Spinal cord (tissue), 10 donors: Measurements from ENCODE around the gene SETD7. TPM values are rescaled to one million over a fixed set of nuclear protein-coding genes. Genes with fewer than 3 reads are reported as not detected.

Source experiments
- DNase-seq, 6 donors: peaks; one replicate each; pipeline versions ENCODE4 v3.0.0 to v3.0.0-alpha.2; 2013 to 2015; ENCODE audit warnings: low spot score in 6 of 6, low read depth in 4 of 6
- H3K27ac ChIP-seq: one replicate; pipeline ENCODE4 v1.5.1; 2013; ENCODE audit warnings: low read depth, low read length, control low read depth
- H3K27me3 ChIP-seq: one replicate; pipeline ENCODE4 v1.6.1; 2013; ENCODE audit warnings: low read length; ENCODE audit not compliant: control insufficient read depth, insufficient read depth
- H3K36me3 ChIP-seq: one replicate; pipeline ENCODE4 v1.6.1; 2013; ENCODE audit warnings: low read length; ENCODE audit not compliant: control insufficient read depth, insufficient read depth
- H3K4me1 ChIP-seq: one replicate; pipeline ENCODE4 v1.6.1; 2013; ENCODE audit warnings: low read length; ENCODE audit not compliant: control insufficient read depth, insufficient read depth
- H3K4me3 ChIP-seq: one replicate; pipeline ENCODE4 v1.5.1; 2013; ENCODE audit warnings: low read depth, low read length, control low read depth
- H3K9me3 ChIP-seq: one replicate; pipeline ENCODE4 v1.6.1; 2013; ENCODE audit warnings: low read length; ENCODE audit not compliant: control insufficient read depth, insufficient read depth
- WGBS: methylation state at CpG from one replicate; pipeline ENCODE4 v1.1.5; 2013; ENCODE audit warnings: missing lambda C conversion rate; ENCODE audit not compliant: insufficient coverage; 5-methylcytosine and 5-hydroxymethylcytosine counted together
- polyA plus RNA-seq, 2 donors: library from polyadenylated mRNA; unstranded; fragments of 120-200 nt; gene quantifications; one replicate each; pipeline ENCODE4 v1.2.1, GENCODE V29; 2013; ENCODE audit not compliant: insufficient read length in 2 of 2
- total RNA-seq, 2 donors: library from RNA; depleted of rRNA in 1 of 2; stranded (reverse); fragments of 120-200 nt in 1 of 2; fragments of >200 nt in 1 of 2; gene quantifications; one replicate each; pipeline versions ENCODE4 v1.2.3 to v1.2.4, GENCODE V29; 2013 to 2014
- donor health status: healthy.

The SETD7 gene
- total and polyA plus RNA-seq, 4 donors: 13.2 to 41.0 (median 24.6) TPM

DNA sequence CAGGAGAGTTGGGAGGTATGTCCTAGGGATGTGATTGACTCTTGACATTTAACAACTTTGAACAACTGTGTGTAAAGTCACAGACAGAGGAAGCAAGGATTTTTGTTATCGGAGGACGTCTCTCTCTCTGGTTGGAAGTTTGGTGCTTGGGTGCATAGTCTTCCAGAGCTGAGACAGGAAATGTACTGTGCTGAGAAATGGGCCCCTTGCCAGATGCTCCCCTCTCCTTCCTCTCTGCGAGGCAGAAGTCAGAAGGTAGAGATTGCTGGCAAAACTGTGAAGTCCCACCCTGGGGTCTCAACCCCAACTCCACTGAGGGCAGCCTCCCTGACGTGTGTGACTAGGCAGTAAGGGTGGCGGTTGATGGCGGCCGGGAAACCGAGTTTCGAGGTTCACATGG, 49.2 kb downstream of the SETD7 start:
- 90% methylated on average over 8 of the region's 9 CpGs for WGBS

DNA sequence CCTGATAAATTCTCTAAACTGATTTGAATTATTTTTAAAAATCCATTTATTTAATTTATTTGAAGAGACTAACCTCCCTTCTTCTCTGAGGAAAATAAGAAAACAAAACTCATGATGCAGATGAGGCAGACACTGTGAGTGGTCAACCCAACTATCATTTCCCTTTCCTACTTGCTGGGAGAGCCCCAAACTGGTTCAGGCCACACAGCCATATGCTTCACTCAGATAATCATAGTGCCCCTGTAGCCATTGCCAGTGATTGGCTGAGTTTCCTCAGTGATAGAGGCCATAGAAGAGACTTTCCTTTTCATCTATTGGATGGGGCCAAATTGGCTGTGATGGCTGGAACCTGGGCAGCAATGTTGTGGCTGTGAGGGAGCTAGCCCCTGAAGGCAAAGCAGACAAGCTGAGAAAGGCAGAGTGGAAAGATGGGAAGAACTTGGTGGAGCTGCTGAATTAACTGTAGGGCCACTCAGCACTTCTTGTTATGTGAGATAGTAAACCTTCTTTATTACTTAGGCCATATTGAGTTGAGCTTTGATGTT, 52.3 kb downstream of the SETD7 start:
- Histone ChIP-seq H3K4me1 (peaks cover 3% of the 10 kb centered on the region), H3K36me3 (no peaks in the 10 kb centered on the region), H3K27ac (no peak overlapping the region), H3K4me3 (no peak overlapping the region), H3K9me3 (no peaks in the 10 kb centered on the region), H3K27me3 (no peaks in the 10 kb centered on the region)
- DNase-seq: no peak

More for the DNA sequence above, 49.2 kb downstream of the SETD7 start:
- Histone ChIP-seq H3K27me3 (no peaks in the 10 kb centered on the region), H3K4me3 (no peak overlapping the region), H3K36me3 (peaks cover 4% of the 10 kb centered on the region), H3K4me1 (peaks cover under 1% of the 10 kb centered on the region), H3K9me3 (no peaks in the 10 kb centered on the region), H3K27ac (no peak overlapping the region)
- DNase-seq: no peak

DNA sequence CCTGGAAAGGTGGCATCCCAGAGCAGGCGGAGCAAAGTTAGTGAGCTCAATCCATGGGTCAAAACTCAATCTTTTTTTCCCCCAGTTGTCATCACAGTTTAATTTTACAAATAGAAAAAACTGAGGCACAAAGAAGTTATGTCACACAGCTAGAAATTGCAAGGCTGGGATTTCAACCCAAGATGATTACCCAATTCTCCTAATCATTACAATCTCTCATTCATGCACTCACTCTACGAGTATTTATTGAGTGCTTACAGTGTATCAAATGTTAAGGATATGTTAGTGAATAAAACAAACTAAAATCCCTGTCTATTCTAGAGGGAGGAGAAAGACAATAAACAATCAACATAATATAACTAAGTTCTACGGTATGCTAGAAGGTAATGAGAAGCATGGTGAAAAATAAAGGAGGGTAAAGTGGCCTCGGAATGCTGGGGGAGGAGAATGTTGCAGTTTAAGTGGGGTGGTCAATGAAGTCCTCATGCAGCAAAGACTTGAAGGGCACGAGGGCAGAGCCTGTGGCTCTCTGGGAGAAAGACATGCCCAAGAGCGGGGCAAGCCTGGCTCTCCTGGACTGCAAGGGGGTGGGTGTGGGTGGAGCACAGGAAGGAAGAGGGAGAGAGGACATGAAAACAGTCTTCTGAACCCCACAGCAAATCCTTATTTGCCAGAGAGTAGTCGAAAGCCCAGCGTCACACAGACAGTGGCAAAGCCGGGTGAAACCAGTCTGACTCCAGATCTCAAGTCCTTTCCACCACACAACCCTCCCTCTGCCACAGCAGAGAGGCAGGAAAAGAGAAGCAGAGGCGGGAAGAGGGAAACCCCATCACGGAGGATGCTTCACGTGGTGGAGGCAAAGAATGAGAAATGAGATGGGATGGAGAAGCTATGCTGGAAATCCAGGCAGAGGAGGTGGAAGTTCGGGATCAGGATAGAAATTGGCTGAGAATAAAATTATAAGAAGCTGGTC, 53.8 kb downstream of the SETD7 start:
- Histone ChIP-seq H3K36me3 (no peaks in the 10 kb centered on the region), H3K27me3 (no peaks in the 10 kb centered on the region)
- WGBS: 66% methylated on average over 7 of the region's 13 CpGs

DNA sequence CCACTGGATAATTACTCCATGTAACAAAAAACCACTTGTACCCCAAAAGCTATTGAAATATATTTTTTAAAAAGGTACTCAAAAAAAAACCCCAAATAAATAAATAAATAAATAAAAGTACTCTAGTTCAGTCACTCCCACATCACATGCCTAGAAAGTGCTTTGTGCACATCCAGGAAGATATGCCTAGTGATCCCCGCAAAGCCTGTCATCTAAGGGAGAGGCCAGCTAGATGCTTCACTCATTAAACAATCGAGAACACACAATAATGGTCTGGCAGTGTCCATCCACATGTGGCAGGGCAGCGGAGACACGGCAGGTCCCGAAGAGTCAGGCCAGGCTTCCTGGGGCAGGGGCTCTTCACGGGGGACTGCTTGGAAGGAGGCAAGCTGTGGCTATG, 54.5 kb downstream of the SETD7 start:
- 77% methylated on average over 6 of the region's 6 CpGs for WGBS
- no peak for DNase-seq
- Histone ChIP-seq H3K4me1 (peaks cover 3% of the 10 kb centered on the region), H3K36me3 (no peaks in the 10 kb centered on the region), H3K4me3 (no peak overlapping the region), H3K27ac (no peak overlapping the region), H3K9me3 (no peaks in the 10 kb centered on the region), H3K27me3 (no peaks in the 10 kb centered on the region)

More for the DNA sequence above, 53.8 kb downstream of the SETD7 start:
- H3K4me1 ChIP-seq: peaks cover 3% of the 10 kb centered on the region
- H3K9me3 ChIP-seq: no peaks in the 10 kb centered on the region
- no peak overlapping the region for H3K27ac ChIP-seq
- no peak overlapping the region for H3K4me3 ChIP-seq
- no peak for DNase-seq

DNA sequence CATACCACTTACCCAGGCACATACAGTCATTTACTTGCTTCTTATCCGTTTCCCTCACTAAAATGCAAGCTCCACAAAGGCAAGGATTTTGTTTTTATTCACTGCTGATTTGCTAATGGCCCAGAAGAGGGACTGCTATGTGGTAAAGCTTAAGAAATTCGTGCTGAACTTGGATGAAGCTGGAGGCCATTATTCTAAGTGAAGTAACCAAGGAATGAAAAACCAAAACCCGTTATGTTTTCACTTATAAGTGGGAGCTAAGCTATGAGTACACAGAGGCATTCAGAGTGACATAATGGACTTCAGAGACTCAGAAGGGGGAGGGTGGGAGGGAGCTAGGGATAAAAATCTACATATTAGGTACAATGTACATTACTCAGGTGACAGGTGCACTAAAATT, 54.9 kb downstream of the SETD7 start:
- Histone ChIP-seq H3K36me3 (no peaks in the 10 kb centered on the region), H3K9me3 (no peaks in the 10 kb centered on the region), H3K27ac (no peak overlapping the region), H3K4me1 (peaks cover 3% of the 10 kb centered on the region), H3K27me3 (no peaks in the 10 kb centered on the region), H3K4me3 (no peak overlapping the region)
- WGBS: 20% methylated on average over 1 of the region's 3 CpGs
- DNase-seq: no peak

GRCh38 chr4:139499186-139499585, 56.8 kb downstream of the SETD7 start:
- DNase-seq: no peak
- Histone ChIP-seq H3K9me3 (no peaks in the 10 kb centered on the region), H3K4me1 (peaks cover 3% of the 10 kb centered on the region), H3K27ac (no peak overlapping the region), H3K27me3 (no peaks in the 10 kb centered on the region), H3K36me3 (no peaks in the 10 kb centered on the region), H3K4me3 (no peak overlapping the region)
- 94% methylated on average over 2 of the region's 4 CpGs for WGBS

- WGBS: 88% methylated on average over 4 of the region's 4 CpGs
- no peaks in the 10 kb centered on the region for H3K27me3 ChIP-seq
- no peak overlapping the region for H3K4me3 ChIP-seq
- H3K9me3 ChIP-seq: no peaks in the 10 kb centered on the region
- H3K36me3 ChIP-seq: no peaks in the 10 kb centered on the region
- DNase-seq: peak in 1 of 6 donors; percentile 64
- H3K27ac ChIP-seq: no peak overlapping the region
- no peaks in the 10 kb centered on the region for H3K4me1 ChIP-seq
These were observed 62.8 kb downstream of the SETD7 start for GRCh38 chr4:139493176-139493575.

- Histone ChIP-seq H3K27me3 (no peaks in the 10 kb centered on the region), H3K9me3 (no peaks in the 10 kb centered on the region), H3K36me3 (no peaks in the 10 kb centered on the region), H3K4me1 (no peaks in the 10 kb centered on the region), H3K4me3 (no peak overlapping the region), H3K27ac (no peak overlapping the region)
- 100% methylated on average over 1 of the region's 2 CpGs for WGBS
- no peak for DNase-seq
These were observed 63.6 kb downstream of the SETD7 start for GRCh38 chr4:139492429-139492828.

DNA sequence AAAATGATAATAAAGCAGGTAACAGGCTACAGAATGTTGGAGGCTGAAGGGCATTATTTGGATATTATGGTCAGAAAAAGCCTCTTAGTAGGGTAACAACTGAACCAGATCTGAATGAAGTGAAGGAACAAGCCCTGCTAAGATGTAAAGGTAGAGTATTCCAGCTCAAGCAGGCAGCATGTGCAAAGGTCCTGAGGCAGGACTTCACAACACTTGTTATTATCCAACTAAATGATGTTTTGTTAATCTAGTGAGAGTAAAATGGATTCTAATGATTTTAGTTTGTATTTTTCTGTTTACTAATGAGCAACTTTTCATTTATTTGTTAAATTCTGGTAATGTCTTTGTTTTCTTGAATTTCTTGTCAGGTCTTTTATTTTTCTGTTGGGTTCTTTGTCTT, 66.4 kb downstream of the SETD7 start:
- H3K4me1 ChIP-seq: no peaks in the 10 kb centered on the region
- H3K27me3 ChIP-seq: no peaks in the 10 kb centered on the region
- no peak overlapping the region for H3K4me3 ChIP-seq
- DNase-seq: no peak
- no peaks in the 10 kb centered on the region for H3K9me3 ChIP-seq
- no peaks in the 10 kb centered on the region for H3K36me3 ChIP-seq
- H3K27ac ChIP-seq: no peak overlapping the region

GRCh38 chr4:139488442-139488841, 67.6 kb downstream of the SETD7 start:
- Histone ChIP-seq H3K4me1 (no peaks in the 10 kb centered on the region), H3K9me3 (no peaks in the 10 kb centered on the region), H3K27me3 (no peaks in the 10 kb centered on the region), H3K4me3 (no peak overlapping the region), H3K36me3 (no peaks in the 10 kb centered on the region), H3K27ac (no peak overlapping the region)
- WGBS: 86% methylated on average over 1 of the region's 3 CpGs
- DNase-seq: no peak
